HEK293 (cell line): Measurements from ENCODE around the gene ZNF385C.
"Not testable (repeated sequence)": the region's sequence is repeated elsewhere in the genome, so short reads cannot be mapped to it uniquely, and the experiment has no call there.

Experiments used
- CTCF ChIA-PET: fragments of 350-600 bp; formaldehyde crosslinking; extraction: SDS; loops from one replicate; lab custom pipeline; 2021; ENCODE audit warnings: antibody characterized with exemption; lab: Yijun Ruan, JAX
- POLR2A ChIA-PET: fragments of 300-600 bp; formaldehyde crosslinking; extraction: SDS; loops from one replicate; lab custom pipeline; 2020; ENCODE audit warnings: antibody characterized with exemption, inconsistent platforms; lab: Yijun Ruan, JAX
- H3K27ac ChIP-seq: fragments of 200-500 bp; sonication (Bioruptor generic); 2 replicates; pipeline ENCODE4 v1.5.1; 2014; ENCODE audit warnings: low read depth, low read length, control low read depth, inconsistent platforms; ENCODE audit errors: extremely low read depth
- H3K36me3 ChIP-seq, 2 experiments: fragments of 200-500 bp in 1 of 2; sonication (Bioruptor generic) in 1 of 2; 1 replicate in 1 of 2; 2 replicates in 1 of 2; pipeline ENCODE4 v1.5.1; 2014 to 2017; ENCODE audit warnings: inconsistent platforms in 2 of 2, low read length in 2 of 2; ENCODE audit not compliant: control insufficient read depth in 2 of 2, insufficient read depth in 1 of 2
- H3K4me1 ChIP-seq: fragments of 200-500 bp; sonication (Bioruptor generic); 2 replicates; pipeline ENCODE4 v1.5.1; 2014; ENCODE audit warnings: mild to moderate bottlenecking, low read length, inconsistent platforms; ENCODE audit not compliant: control insufficient read depth, insufficient read depth
- H3K4me3 ChIP-seq: 2 replicates; pipeline ENCODE4 v1.5.1; 2011; ENCODE audit warnings: low read depth, mild to moderate bottlenecking, control low read depth, low read length, moderate library complexity
- H3K9me3 ChIP-seq: fragments of 200-500 bp; sonication (Bioruptor generic); 2 replicates; pipeline ENCODE4 v1.5.1; 2014; ENCODE audit warnings: low read depth, low read length, inconsistent platforms; ENCODE audit not compliant: control insufficient read depth, insufficient read depth
- IKZF3 ChIP-seq: fragments of 450-650 bp; IDR thresholded peaks from 2 replicates; pipeline ENCODE4 v1.5.0; 2018; ENCODE audit warnings: missing biosample characterization, mild to moderate bottlenecking, missing genetic modification characterization, moderate library complexity
- KLF16 ChIP-seq: fragments of 450-650 bp; formaldehyde crosslinking; IDR thresholded peaks from 2 replicates; pipeline ENCODE4 v1.5.1; 2017; ENCODE audit warnings: missing biosample characterization, missing genetic modification characterization
- OSR2 ChIP-seq: fragments of 450-650 bp; formaldehyde crosslinking; IDR thresholded peaks from 2 replicates; pipeline ENCODE4 v1.5.1; 2016; ENCODE audit warnings: missing biosample characterization, missing genetic modification characterization
- SCRT1 ChIP-seq: fragments of 450-650 bp; formaldehyde crosslinking; IDR thresholded peaks from 2 replicates; pipeline ENCODE4 v1.5.1; 2016; ENCODE audit warnings: missing biosample characterization, missing genetic modification characterization, borderline replicate concordance
- SCRT2 ChIP-seq: fragments of 450-650 bp; formaldehyde crosslinking; IDR thresholded peaks from 2 replicates; pipeline ENCODE4 v1.5.1; 2016; ENCODE audit warnings: missing biosample characterization, missing genetic modification characterization
- ZFP3 ChIP-seq: fragments of 450-650 bp; formaldehyde crosslinking; IDR thresholded peaks from 2 replicates; pipeline ENCODE4 v1.5.1; 2016; ENCODE audit warnings: low read depth, missing biosample characterization, missing genetic modification characterization
- ZFP69B ChIP-seq: fragments of 450-650 bp; formaldehyde crosslinking; IDR thresholded peaks from 2 replicates; pipeline ENCODE4 v1.5.1; 2016; ENCODE audit warnings: missing biosample characterization, missing genetic modification characterization
- ZNF133 ChIP-seq: fragments of 450-650 bp; formaldehyde crosslinking; IDR thresholded peaks from 2 replicates; pipeline ENCODE4 v1.5.1; 2016; ENCODE audit warnings: missing biosample characterization, missing genetic modification characterization
- ZNF174 ChIP-seq: fragments of 450-650 bp; formaldehyde crosslinking; IDR thresholded peaks from 2 replicates; pipeline ENCODE4 v1.5.0; 2017; ENCODE audit warnings: missing biosample characterization, mild to moderate bottlenecking, missing genetic modification characterization
- ZNF18 ChIP-seq: fragments of 450-650 bp; formaldehyde crosslinking; IDR thresholded peaks from 2 replicates; pipeline ENCODE4 v1.5.1; 2016; ENCODE audit warnings: missing biosample characterization, missing genetic modification characterization
- ZNF184 ChIP-seq: fragments of 450-650 bp; IDR thresholded peaks from 2 replicates; pipeline ENCODE4 v1.5.1; 2018; ENCODE audit warnings: missing biosample characterization, mild to moderate bottlenecking, missing genetic modification characterization
- ZNF19 ChIP-seq: fragments of 450-650 bp; formaldehyde crosslinking; IDR thresholded peaks from 2 replicates; pipeline ENCODE4; 2016; ENCODE audit warnings: missing biosample characterization, missing genetic modification characterization, low read depth
- ZNF561 ChIP-seq: fragments of 450-650 bp; IDR thresholded peaks from 2 replicates; pipeline ENCODE4 v1.5.1; 2018; ENCODE audit warnings: missing biosample characterization, missing genetic modification characterization, borderline replicate concordance
- ZNF571 ChIP-seq: fragments of 450-650 bp; formaldehyde crosslinking; IDR thresholded peaks from 2 replicates; pipeline ENCODE4 v1.5.0; 2017; ENCODE audit warnings: missing biosample characterization, missing genetic modification characterization
- ZNF621 ChIP-seq: fragments of 450-650 bp; formaldehyde crosslinking; IDR thresholded peaks from 2 replicates; pipeline ENCODE4 v1.5.1; 2017; ENCODE audit warnings: missing biosample characterization, missing genetic modification characterization
- ZNF654 ChIP-seq: fragments of 450-650 bp; formaldehyde crosslinking; IDR thresholded peaks from 2 replicates; pipeline ENCODE4 v1.5.1; 2016; ENCODE audit warnings: low read depth, missing biosample characterization, missing genetic modification characterization
- ZNF660 ChIP-seq: fragments of 450-650 bp; IDR thresholded peaks from 2 replicates; pipeline ENCODE4 v1.5.1; 2018; ENCODE audit warnings: missing biosample characterization, mild to moderate bottlenecking, missing genetic modification characterization
- ZSCAN30 ChIP-seq: fragments of 450-650 bp; IDR thresholded peaks from 2 replicates; pipeline ENCODE4 v1.5.1; 2018; ENCODE audit warnings: missing biosample characterization, mild to moderate bottlenecking, missing genetic modification characterization, moderate library complexity

ZNF385C gene

GRCh38 chr17:42012363-42012762 is 85.9 kb downstream of the ZNF385C start:
- H3K27ac ChIP-seq, H3K4me3 ChIP-seq, H3K4me1 ChIP-seq, H3K9me3 ChIP-seq: not testable (repeated sequence)
- TF ChIP-seq ZNF18 (tag by site-specific recombination): 0 out of 2 replicates have a peak, but pooled peaks have one; percentile 27
- ChIA-PET CTCF (interaction anchor here (1.2 kb wide), 1 partner anchor 89 kb away, joined by 4 read pairs; no protein-coding TSS in a partner anchor), POLR2A (interaction anchor here (0.8 kb wide), 1 partner anchor 8 kb away, joined by 3 read pairs; the partner anchor contains the start of gene NKIRAS2)
- peaks cover 19 to 24% of the 10 kb centered on the region in 2 experiments for H3K36me3 ChIP-seq

GRCh38 chr17:42010898-42011516 is 87.3 kb downstream of the ZNF385C start:
- ChIA-PET CTCF (interaction anchor here (0.6 kb wide), 1 partner anchor 99 kb away, joined by 5 read pairs; no protein-coding TSS in a partner anchor), POLR2A (no interaction called here)
- H3K36me3 ChIP-seq: peaks cover 24 to 25% of the 10 kb centered on the region in 2 experiments
- H3K9me3 ChIP-seq: no peaks in the 10 kb centered on the region
- no peak for TF ChIP-seq ZNF571 (tag by site-specific recombination)
- peak; percentile 94 for TF ChIP-seq ZNF184 (tag by site-specific recombination)
- TF ChIP-seq, all 188 proteins: peak for 1
- H3K27ac ChIP-seq: no peak overlapping the region
- no peak overlapping the region for H3K4me3 ChIP-seq
- peaks cover 5% of the 10 kb centered on the region; the same call in 1 of the 2 replicates for H3K4me1 ChIP-seq

GRCh38 chr17:42010266-42010680 is 88.0 kb downstream of the ZNF385C start:
- not testable (repeated sequence) for H3K4me1 ChIP-seq, H3K9me3 ChIP-seq, H3K4me3 ChIP-seq
- H3K36me3 ChIP-seq: peaks cover 23 to 25% of the 10 kb centered on the region in 2 experiments
- 0 out of 2 replicates have a peak, but pooled peaks have one; percentile 44 for TF ChIP-seq SCRT1 (tag by site-specific recombination)
- peak; percentile 86 for TF ChIP-seq SCRT2 (tag by site-specific recombination)
- TF ChIP-seq, all 188 proteins: peak for 2; not testable (repeated sequence) for 186
- H3K27ac ChIP-seq: not testable (repeated sequence)
- ChIA-PET CTCF (interaction anchor here (1.1 to 2.1 kb wide), 2 partner anchors 8 to 94 kb away, joined by 4 to 15 read pairs; partner anchors contain the start of genes DNAJC7 and NKIRAS2), POLR2A (interaction anchor here (1.2 kb wide), 1 partner anchor 10 kb away, joined by 5 read pairs; the partner anchor contains the start of gene NKIRAS2)

- Histone ChIP-seq H3K9me3 (no peaks in the 10 kb centered on the region), H3K4me1 (0 out of 2 replicates have a peak, but pooled peaks cover 5% of the 10 kb centered on the region), H3K27ac (no peak overlapping the region; the same call in 1 of the 2 replicates), H3K4me3 (no peak overlapping the region), H3K36me3 (peaks cover 17 to 18% of the 10 kb centered on the region in 2 experiments)
- CTCF ChIA-PET: interaction anchor here (0.9 to 2.1 kb wide), 3 partner anchors 9 to 95 kb away, joined by 4 to 15 read pairs (median 5); partner anchors contain the start of genes DNAJC7 and NKIRAS2
- POLR2A ChIA-PET: interaction anchor here (0.6 to 1.2 kb wide), 3 partner anchors 11 to 218 kb away, joined by 3 to 6 read pairs (median 5); partner anchors contain the start of gene NKIRAS2
- TF ChIP-seq ZNF19 (tag by site-specific recombination) (no peak), ZNF621 (no peak), ZNF654 (peak; percentile 39)
Measured at GRCh38 chr17:42009170-42009569, 89.1 kb downstream of the ZNF385C start.

GRCh38 chr17:42005166-42005565 is 93.1 kb downstream of the ZNF385C start:
- Histone ChIP-seq H3K9me3 (no peaks in the 10 kb centered on the region; the same call in 1 of the 2 replicates), H3K4me1 (0 out of 2 replicates have a peak, but pooled peaks cover 2% of the 10 kb centered on the region), H3K27ac (no peak overlapping the region; the same call in 1 of the 2 replicates), H3K4me3 (no peak overlapping the region), H3K36me3 (peaks cover 37 to 46% of the 10 kb centered on the region in 2 experiments)
- CTCF ChIA-PET: interaction anchor here (0.6 to 5.3 kb wide), 6 partner anchors 11 to 401 kb away, joined by 3 to 21 read pairs (median 4); partner anchors contain the start of genes DNAJC7 and NKIRAS2
- POLR2A ChIA-PET: interaction anchor here (1.1 kb wide), 1 partner anchor 12 kb away, joined by 3 read pairs; the partner anchor contains the start of gene DNAJC7
- no peak for TF ChIP-seq ZNF660 (tag by site-specific recombination)
- TF ChIP-seq ZFP69B (tag by site-specific recombination): no peak
- no peak for TF ChIP-seq IKZF3 (tag by site-specific recombination)
- no peak for TF ChIP-seq ZSCAN30
- no peak for TF ChIP-seq ZNF133 (tag by site-specific recombination)
- TF ChIP-seq ZNF561 (tag by site-specific recombination): no peak
- TF ChIP-seq ZNF174 (tag by site-specific recombination): no peak
- no peak for TF ChIP-seq ZNF18 (tag by site-specific recombination)
- no peak for TF ChIP-seq KLF16 (tag by site-specific recombination)
- peak; percentile 7; the same call in 1 of the 2 replicates for TF ChIP-seq OSR2 (tag by site-specific recombination)
- no peak for TF ChIP-seq ZFP3
